ENCODE results near the gene CEP170.

Gene CEP170

GRCh38 chr1:243254927-243255790 is at the start of gene CEP170:
Gene CEP170, minus strand, starts transcription at chr1:243255281. Its CDS starts 30,001 bp downstream, at chr1:243225280.
- peak; percentile 83 for DNase-seq (ENCODE audit: low read depth)

- DNase-seq (ENCODE audit: low read depth), result no peak
Observed at GRCh38 chr1:243301059-243301458, 46.0 kb upstream of the CEP170 start.

- DNase-seq (ENCODE audit: low read depth), result no peak
Observed at GRCh38 chr1:243299069-243299468, 44.0 kb upstream of the CEP170 start.

GRCh38 chr1:243294723-243295121 is 39.6 kb upstream of the CEP170 start:
- DNase-seq (ENCODE audit: low read depth), result no peak

GRCh38 chr1:243293941-243294722 is 39.1 kb upstream of the CEP170 start:
- DNase-seq (ENCODE audit: low read depth), result no peak

GRCh38 chr1:243292117-243292516 is 37.0 kb upstream of the CEP170 start:
- DNase-seq (ENCODE audit: low read depth), result no peak

GRCh38 chr1:243291292-243291691 is 36.2 kb upstream of the CEP170 start:
- DNase-seq (ENCODE audit: low read depth), result no peak

GRCh38 chr1:243288062-243288461 is 33.0 kb upstream of the CEP170 start:
- DNase-seq (ENCODE audit: low read depth), result no peak

GRCh38 chr1:243287652-243288051 is 32.6 kb upstream of the CEP170 start:
- DNase-seq (ENCODE audit: low read depth), result peak; percentile 83

GRCh38 chr1:243287123-243287460 is 32.0 kb upstream of the CEP170 start:
- peak; percentile 28 for DNase-seq (ENCODE audit: low read depth)

GRCh38 chr1:243286409-243287122 is 31.5 kb upstream of the CEP170 start:
- peak; percentile 28 for DNase-seq (ENCODE audit: low read depth)

- DNase-seq (ENCODE audit: low read depth), result no peak
Observed at GRCh38 chr1:243281672-243282071, 26.6 kb upstream of the CEP170 start.

GRCh38 chr1:243280571-243281129 is 25.6 kb upstream of the CEP170 start:
- no peak for DNase-seq (ENCODE audit: low read depth)

- DNase-seq (ENCODE audit: low read depth), result no peak
Observed at GRCh38 chr1:243275316-243275715, 20.2 kb upstream of the CEP170 start.

- no peak for DNase-seq (ENCODE audit: low read depth)
Observed at GRCh38 chr1:243273945-243274344, 18.9 kb upstream of the CEP170 start.

- DNase-seq (ENCODE audit: low read depth), result no peak
Observed at GRCh38 chr1:243273506-243273905, 18.4 kb upstream of the CEP170 start.

- DNase-seq (ENCODE audit: low read depth), result no peak
Observed at GRCh38 chr1:243272401-243272800, 17.3 kb upstream of the CEP170 start.

- no peak for DNase-seq (ENCODE audit: low read depth)
Observed at GRCh38 chr1:243271996-243272395, 16.9 kb upstream of the CEP170 start.

- DNase-seq (ENCODE audit: low read depth), result no peak
Observed at GRCh38 chr1:243270097-243270864, 15.2 kb upstream of the CEP170 start.

- no peak for DNase-seq (ENCODE audit: low read depth)
Observed at GRCh38 chr1:243269461-243269801, 14.3 kb upstream of the CEP170 start.

- no peak for DNase-seq (ENCODE audit: low read depth)
Observed at GRCh38 chr1:243268751-243269460, 13.8 kb upstream of the CEP170 start.

Data from stromal cell of bone marrow (primary cell).